Smooth muscle cell (in vitro differentiated cells): ENCODE results near the gene LHFPL2. TPM values are rescaled to one million over a fixed set of nuclear protein-coding genes. Genes with fewer than 3 reads are reported as not detected.
"Not testable (repeated sequence)": the region's sequence is repeated elsewhere in the genome, so short reads cannot be mapped to it uniquely, and the experiment has no call there.

Experiments used
- DNase-seq: peaks from one replicate; lab custom pipeline; 2025; ENCODE audit not compliant: unreplicated experiment; lab: John Stamatoyannopoulos, UW
- H2AFZ ChIP-seq: fragments of 200-600 bp; sonication (generic); 2 replicates; pipeline ENCODE4 v1.6.0; 2016; ENCODE audit warnings: antibody characterized with exemption, low read depth, mild to moderate bottlenecking
- H3F3A ChIP-seq: fragments of 200-600 bp; sonication (generic); 2 replicates; pipeline ENCODE4 v1.6.0; 2017; ENCODE audit warnings: antibody characterized with exemption, low read depth
- H3K27ac ChIP-seq: fragments of 200-600 bp; sonication (generic); 2 replicates; pipeline ENCODE4 v1.5.1; 2016; ENCODE audit warnings: low read depth, mild to moderate bottlenecking
- H3K27me3 ChIP-seq: fragments of 200-600 bp; sonication (generic); 2 replicates; pipeline ENCODE4 v1.6.1; 2016; ENCODE audit warnings: low read depth, mild to moderate bottlenecking
- H3K36me3 ChIP-seq: fragments of 200-600 bp; sonication (generic); 2 replicates; pipeline ENCODE4 v1.5.1; 2016; ENCODE audit warnings: low read depth
- H3K4me1 ChIP-seq: fragments of 200-600 bp; sonication (generic); 2 replicates; pipeline ENCODE4 v1.5.1; 2016; ENCODE audit warnings: low read depth
- H3K4me2 ChIP-seq: fragments of 200-600 bp; sonication (generic); 2 replicates; pipeline ENCODE4 v1.6.0; 2016; ENCODE audit warnings: mild to moderate bottlenecking
- H3K4me3 ChIP-seq: fragments of 200-600 bp; sonication (generic); 2 replicates; pipeline ENCODE4 v1.5.1; 2016; ENCODE audit warnings: mild to moderate bottlenecking
- H3K79me2 ChIP-seq: fragments of 200-600 bp; sonication (generic); 2 replicates; pipeline ENCODE4 v1.6.0; 2016; ENCODE audit warnings: low read depth, mild to moderate bottlenecking
- H3K9ac ChIP-seq: fragments of 200-600 bp; sonication (generic); 2 replicates; pipeline ENCODE4 v1.6.0; 2016; ENCODE audit warnings: low read depth
- H3K9me3 ChIP-seq: fragments of 200-600 bp; sonication (generic); replicated peaks from 2 replicates; pipeline ENCODE4 v1.5.1; 2016; ENCODE audit warnings: low read depth
- H4K20me1 ChIP-seq: fragments of 200-600 bp; sonication (generic); 2 replicates; pipeline ENCODE4 v1.6.0; 2016; ENCODE audit warnings: low read depth
- CTCF ChIP-seq: fragments of 200-600 bp; sonication (generic); IDR thresholded peaks from 2 replicates; pipeline ENCODE4 v1.5.1; 2017; ENCODE audit warnings: borderline replicate concordance, mild to moderate bottlenecking, antibody characterized with exemption; ENCODE audit not compliant: insufficient read depth, poor library complexity, severe bottlenecking
- WGBS: methylation state at CpG from one replicate; pipeline ENCODE4 v1.1.7; 2016; ENCODE audit warnings: low lambda C conversion rate; 5-methylcytosine and 5-hydroxymethylcytosine counted together
- polyA plus RNA-seq: library from polyadenylated mRNA; unstranded; fragments of >200 nt; fragmentation: Nextera tagmentation; extraction: Ambion mirVana; gene quantifications from 2 replicates; pipeline ENCODE4 v1.2.1, GENCODE V29; 2016
- total RNA-seq: library from RNA; depleted of rRNA; stranded (reverse); fragments of >200 nt; gene quantifications from 2 replicates; pipeline ENCODE4 v1.2.3, GENCODE V29; 2014

Gene LHFPL2
- total and polyA plus RNA-seq, 2 experiments from 2014 or later: 13.4 to 18.6 TPM

- Histone ChIP-seq H3K27me3 (no peaks in the 10 kb centered on the region), H3K9ac (no peak overlapping the region), H4K20me1 (no peaks in the 10 kb centered on the region), H3K9me3 (no peaks in the 10 kb centered on the region), H3K4me1 (no peaks in the 10 kb centered on the region), H3K4me3 (no peak overlapping the region), H3F3A (no peaks in the 10 kb centered on the region), H3K36me3 (no peaks in the 10 kb centered on the region), H3K79me2 (no peaks in the 10 kb centered on the region), H2AFZ (no peak overlapping the region), H3K27ac (no peak overlapping the region), H3K4me2 (no peak overlapping the region)
- no peak for DNase-seq
- no peak for TF ChIP-seq CTCF
Observed at GRCh38 chr5:78471896-78472295, 176.7 kb downstream of the LHFPL2 start.

- H2AFZ ChIP-seq: no peak overlapping the region
- H3K27ac ChIP-seq: no peak overlapping the region
- H3K4me2 ChIP-seq: no peak overlapping the region
- no peak overlapping the region for H3K4me3 ChIP-seq
- WGBS: 24% methylated on average over 3 of the region's 3 CpGs
- no peaks in the 10 kb centered on the region for H3K9me3 ChIP-seq
- H3K4me1 ChIP-seq: no peaks in the 10 kb centered on the region
- H3F3A ChIP-seq: no peaks in the 10 kb centered on the region
- peak; percentile 85 for TF ChIP-seq CTCF
- no peaks in the 10 kb centered on the region for H3K79me2 ChIP-seq
- peaks cover 4% of the 10 kb centered on the region for H4K20me1 ChIP-seq
- no peaks in the 10 kb centered on the region for H3K36me3 ChIP-seq
- DNase-seq: no peak
- no peaks in the 10 kb centered on the region for H3K27me3 ChIP-seq
- no peak overlapping the region for H3K9ac ChIP-seq
Observed at GRCh38 chr5:78467752-78468357, 180.7 kb downstream of the LHFPL2 start.

GRCh38 chr5:78467140-78467539 is 181.4 kb downstream of the LHFPL2 start:
- Histone ChIP-seq H2AFZ (no peak overlapping the region), H3K36me3 (no peaks in the 10 kb centered on the region), H3K79me2 (no peaks in the 10 kb centered on the region), H3K4me2 (no peak overlapping the region), H3K4me1 (no peaks in the 10 kb centered on the region), H4K20me1 (peaks cover 6% of the 10 kb centered on the region), H3K27ac (no peak overlapping the region), H3K9me3 (no peaks in the 10 kb centered on the region), H3K9ac (no peak overlapping the region), H3K4me3 (no peak overlapping the region), H3K27me3 (no peaks in the 10 kb centered on the region), H3F3A (no peaks in the 10 kb centered on the region)
- 100% methylated on average over 1 of the region's 1 CpG for WGBS
- no peak for TF ChIP-seq CTCF
- DNase-seq: no peak

GRCh38 chr5:78458843-78459242 is 189.7 kb downstream of the LHFPL2 start:
- no peak overlapping the region for H3K4me3 ChIP-seq
- H3K36me3 ChIP-seq: no peaks in the 10 kb centered on the region
- H3F3A ChIP-seq: no peaks in the 10 kb centered on the region
- 97% methylated on average over 2 of the region's 2 CpGs for WGBS
- no peak for TF ChIP-seq CTCF
- H3K9ac ChIP-seq: no peak overlapping the region
- no peaks in the 10 kb centered on the region for H3K4me1 ChIP-seq
- no peak overlapping the region for H3K4me2 ChIP-seq
- no peak overlapping the region for H3K27ac ChIP-seq
- H3K27me3 ChIP-seq: no peaks in the 10 kb centered on the region
- no peaks in the 10 kb centered on the region for H3K9me3 ChIP-seq
- H3K79me2 ChIP-seq: no peaks in the 10 kb centered on the region
- no peak overlapping the region for H2AFZ ChIP-seq
- DNase-seq: no peak
- H4K20me1 ChIP-seq: peaks cover 6% of the 10 kb centered on the region

- Histone ChIP-seq H3K4me3 (peak overlapping the region; percentile 8), H3K4me2 (peak overlapping the region; percentile 17)
- H3F3A ChIP-seq, H3K4me1 ChIP-seq, H3K36me3 ChIP-seq, H3K27ac ChIP-seq, H3K27me3 ChIP-seq, H3K9me3 ChIP-seq, H3K9ac ChIP-seq, H2AFZ ChIP-seq, H3K79me2 ChIP-seq, DNase-seq, H4K20me1 ChIP-seq: not testable (repeated sequence)
- 33% methylated on average over 14 of the region's 14 CpGs for WGBS
Observed at GRCh38 chr5:78457507-78457906, 191.1 kb downstream of the LHFPL2 start.
